T-helper 2 cell treated with Interferon-gamma antibody and Interleukin-4, amounts not matched to agents 100 ng/mL and 5 ng/mL, for 36 hours (primary cell): ENCODE results near the gene CD86. TPM values are rescaled to one million over a fixed set of nuclear protein-coding genes. Genes with fewer than 3 reads are reported as not detected.
"Not testable (repeated sequence)": the region's sequence is repeated elsewhere in the genome, so short reads cannot be mapped to it uniquely, and the experiment has no call there.

ENCODE experiments used
- intact Hi-C: fragments of 100-400 bp; cut with micrococcal nuclease; formaldehyde crosslinking; loops from one replicate; pipeline ENCODE4 v1.15.1; 2023
- total RNA-seq: library from RNA; stranded (reverse); gene quantifications from 2 replicates; pipeline ENCODE4 v1.2.3, GENCODE V29; 2022

Gene CD86
- 9.3 and 12.4 TPM in 2 replicates for total RNA-seq

GRCh38 chr3:122055215-122055614 is at the start of gene CD86:
CD86 (plus strand) TSS chr3:122055362; CDS start chr3:122055490, 128 bp downstream.
- intact Hi-C loops = no loop called here

- intact Hi-C loops = no loop called here
Measured at GRCh38 chr3:122006267-122006666, 48.9 kb upstream of the CD86 start.

- intact Hi-C loops = no loop called here
Measured at GRCh38 chr3:122008166-122008565, 47.0 kb upstream of the CD86 start.

- intact Hi-C loops = no loop called here
Measured at GRCh38 chr3:122010506-122010905, 44.7 kb upstream of the CD86 start.

GRCh38 chr3:122011396-122011795 is 43.8 kb upstream of the CD86 start:
- intact Hi-C loops = no loop called here

- intact Hi-C loops = no loop called here
Measured at GRCh38 chr3:122012821-122013220, 42.3 kb upstream of the CD86 start.

GRCh38 chr3:122013448-122013925 is 41.7 kb upstream of the CD86 start:
- intact Hi-C loops = no loop called here

- intact Hi-C loops = no loop called here
Measured at GRCh38 chr3:122014741-122015140, 40.4 kb upstream of the CD86 start.

GRCh38 chr3:122019493-122019892 is 35.7 kb upstream of the CD86 start:
- intact Hi-C loops = no loop called here

- intact Hi-C loops = no loop called here
Measured at GRCh38 chr3:122021037-122021436, 34.1 kb upstream of the CD86 start.

GRCh38 chr3:122021811-122022401 is 33.3 kb upstream of the CD86 start, which contains the start of gene ILDR1:
ILDR1 (minus strand) TSS chr3:122022247; CDS start chr3:122022077, 170 bp downstream.
- intact Hi-C loops = no loop called here

GRCh38 chr3:122023335-122023910 is 31.7 kb upstream of the CD86 start:
- intact Hi-C loops = no loop called here

GRCh38 chr3:122024800-122025199 is 30.4 kb upstream of the CD86 start:
- intact Hi-C loops = no loop called here

GRCh38 chr3:122025296-122025695 is 29.9 kb upstream of the CD86 start:
- intact Hi-C loops = no loop called here

- intact Hi-C loops = loop anchor here (1.0 kb wide), 1 partner anchor 47 kb away; no protein-coding TSS in a partner anchor
Measured at GRCh38 chr3:122030381-122031122, 24.6 kb upstream of the CD86 start.

- intact Hi-C loops = no loop called here
Measured at GRCh38 chr3:122031123-122031468, 24.1 kb upstream of the CD86 start.

GRCh38 chr3:122032531-122032930 is 22.6 kb upstream of the CD86 start:
- intact Hi-C loops = no loop called here

- intact Hi-C loops = no loop called here
Measured at GRCh38 chr3:122033023-122033422, 22.1 kb upstream of the CD86 start.

- intact Hi-C loops = not testable (repeated sequence)
Measured at GRCh38 chr3:122047296-122047695, 7.9 kb upstream of the CD86 start.

- intact Hi-C loops = not testable (repeated sequence)
Measured at GRCh38 chr3:122047773-122048172, 7.4 kb upstream of the CD86 start.

GRCh38 chr3:122052968-122053367 is 2.2 kb upstream of the CD86 start:
- intact Hi-C loops = no loop called here

GRCh38 chr3:122057671-122058070 is 2.5 kb downstream of the CD86 start:
- intact Hi-C loops = no loop called here
